Measurements from ENCODE around the gene IPO13. TPM values are rescaled to one million over a fixed set of nuclear protein-coding genes. Genes with fewer than 3 reads are reported as not detected.

The IPO13 gene
- total RNA-seq, 1 donor from 2014 or later = 22.1 TPM

- DNase-seq (ENCODE audit: low spot score) = no peak
Observed at GRCh38 chr1:43987159-43987902, 40.6 kb downstream of the IPO13 start.

- DNase-seq (ENCODE audit: low spot score) = no peak
Observed at GRCh38 chr1:43990271-43991199, 43.8 kb downstream of the IPO13 start.

- no peak for DNase-seq (ENCODE audit: low spot score)
Observed at GRCh38 chr1:43991200-43991475, 44.4 kb downstream of the IPO13 start.

- peak; percentile 91 for DNase-seq (ENCODE audit: low spot score)
Observed at GRCh38 chr1:43991476-43992231, 44.9 kb downstream of the IPO13 start, which contains the start of gene CCDC24. TSS of gene CCDC24 (plus strand) at chr1:43991599. CDS start at chr1:43991879, 280 bp downstream.

GRCh38 chr1:43992232-43992995 lies 45.7 kb downstream of the IPO13 start:
- no peak for DNase-seq (ENCODE audit: low spot score)

GRCh38 chr1:43993206-43993914 lies 46.6 kb downstream of the IPO13 start:
- no peak for DNase-seq (ENCODE audit: low spot score)

- DNase-seq (ENCODE audit: low spot score) = no peak
Observed at GRCh38 chr1:43994071-43994470, 47.3 kb downstream of the IPO13 start.

GRCh38 chr1:43994794-43995790 lies 48.3 kb downstream of the IPO13 start:
- no peak for DNase-seq (ENCODE audit: low spot score)

GRCh38 chr1:43995984-43996732 lies 49.4 kb downstream of the IPO13 start:
- no peak for DNase-seq (ENCODE audit: low spot score)

- no peak for DNase-seq (ENCODE audit: low spot score)
Observed at GRCh38 chr1:43996733-43997115, 50.0 kb downstream of the IPO13 start.

GRCh38 chr1:43997295-43997999 lies 50.7 kb downstream of the IPO13 start:
- DNase-seq (ENCODE audit: low spot score) = no peak

- DNase-seq (ENCODE audit: low spot score) = no peak
Observed at GRCh38 chr1:43998000-43998378, 51.2 kb downstream of the IPO13 start.

- no peak for DNase-seq (ENCODE audit: low spot score)
Observed at GRCh38 chr1:43999455-43999854, 52.7 kb downstream of the IPO13 start.

- no peak for DNase-seq (ENCODE audit: low spot score)
Observed at GRCh38 chr1:44000122-44000665, 53.4 kb downstream of the IPO13 start.

GRCh38 chr1:44002165-44002564 lies 55.4 kb downstream of the IPO13 start:
- no peak for DNase-seq (ENCODE audit: low spot score)

GRCh38 chr1:44002606-44003157 lies 55.9 kb downstream of the IPO13 start:
- DNase-seq (ENCODE audit: low spot score) = no peak

GRCh38 chr1:44008259-44008658 lies 61.5 kb downstream of the IPO13 start:
- no peak for DNase-seq (ENCODE audit: low spot score)
